Measurements from ENCODE around the gene FRMD4A. TPM values are rescaled to one million over a fixed set of nuclear protein-coding genes. Genes with fewer than 3 reads are reported as not detected.

The FRMD4A gene
- total RNA-seq, 1 donor from 2014 or later = 0.64 TPM

DNA sequence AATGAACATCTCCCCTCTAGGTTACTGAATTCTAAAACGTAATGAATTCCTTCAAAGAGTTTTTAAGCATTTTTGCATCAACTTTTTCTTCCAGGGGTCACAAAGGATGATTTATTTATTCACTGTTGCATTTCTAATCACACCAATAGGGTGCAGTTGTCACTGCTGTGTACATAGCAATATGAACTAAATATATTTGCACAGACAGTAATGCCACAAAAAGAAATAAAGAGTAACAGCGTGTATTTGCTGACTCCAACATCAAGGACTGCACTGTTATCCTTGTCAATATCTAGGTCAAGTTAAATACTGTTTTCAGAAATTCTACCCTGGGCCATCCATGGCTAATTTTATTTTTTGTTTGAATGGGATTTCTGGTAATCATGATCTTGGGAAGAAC is 138.0 kb downstream of the FRMD4A start:
- Mint-ChIP-seq H3K27me3 (peaks cover 32% of the 10 kb centered on the region), H3K4me1 (peaks cover 5% of the 10 kb centered on the region), H3K4me3 (no peak overlapping the region), H3K27ac (no peak overlapping the region), H3K36me3 (ENCODE audit: low read depth) (no peaks in the 10 kb centered on the region), H3K9me3 (no peaks in the 10 kb centered on the region)
- ChIA-PET POLR2A (no interaction called here), CTCF (no interaction called here)
- ATAC-seq (ENCODE audit: low read depth) = no peak
- no peak for DNase-seq
- intact Hi-C loops (cut with micrococcal nuclease) = no loop called here
- TF ChIP-seq, protein P1, sequence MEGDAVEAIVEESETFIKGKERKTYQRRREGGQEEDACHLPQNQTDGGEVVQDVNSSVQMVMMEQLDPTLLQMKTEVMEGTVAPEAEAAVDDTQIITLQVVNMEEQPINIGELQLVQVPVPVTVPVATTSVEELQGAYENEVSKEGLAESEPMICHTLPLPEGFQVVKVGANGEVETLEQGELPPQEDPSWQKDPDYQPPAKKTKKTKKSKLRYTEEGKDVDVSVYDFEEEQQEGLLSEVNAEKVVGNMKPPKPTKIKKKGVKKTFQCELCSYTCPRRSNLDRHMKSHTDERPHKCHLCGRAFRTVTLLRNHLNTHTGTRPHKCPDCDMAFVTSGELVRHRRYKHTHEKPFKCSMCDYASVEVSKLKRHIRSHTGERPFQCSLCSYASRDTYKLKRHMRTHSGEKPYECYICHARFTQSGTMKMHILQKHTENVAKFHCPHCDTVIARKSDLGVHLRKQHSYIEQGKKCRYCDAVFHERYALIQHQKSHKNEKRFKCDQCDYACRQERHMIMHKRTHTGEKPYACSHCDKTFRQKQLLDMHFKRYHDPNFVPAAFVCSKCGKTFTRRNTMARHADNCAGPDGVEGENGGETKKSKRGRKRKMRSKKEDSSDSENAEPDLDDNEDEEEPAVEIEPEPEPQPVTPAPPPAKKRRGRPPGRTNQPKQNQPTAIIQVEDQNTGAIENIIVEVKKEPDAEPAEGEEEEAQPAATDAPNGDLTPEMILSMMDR (IDR thresholded peaks at IDR 0.05) = no peak

DNA sequence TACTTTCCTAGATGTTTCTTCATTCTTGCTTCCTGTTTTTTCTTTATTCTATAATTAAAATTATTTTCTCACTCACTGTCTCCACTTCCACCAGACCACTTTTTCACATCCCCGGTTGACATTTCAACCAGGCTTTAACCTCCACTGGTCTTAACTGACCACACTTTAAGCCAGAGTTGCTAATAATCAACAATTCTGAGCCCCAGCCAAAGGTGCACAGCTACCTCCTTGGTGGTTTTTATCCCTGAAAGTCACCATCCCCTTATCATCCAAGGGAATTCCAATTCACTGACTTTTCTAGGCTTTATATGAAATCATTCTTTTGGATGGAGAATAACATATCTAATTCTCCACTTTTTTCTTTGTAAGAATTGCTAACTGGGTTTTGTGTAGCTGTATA is 138.9 kb downstream of the FRMD4A start:
- H3K27ac Mint-ChIP-seq = no peak overlapping the region
- TF ChIP-seq, protein P1 (IDR thresholded peaks at IDR 0.05) = no peak
- no peak for ATAC-seq (ENCODE audit: low read depth)
- H3K27me3 Mint-ChIP-seq = peaks cover 28% of the 10 kb centered on the region
- ChIA-PET CTCF (interaction anchor here (1.6 kb wide), 1 partner anchor 407 kb away, joined by 3 read pairs; no protein-coding TSS in a partner anchor), POLR2A (no interaction called here)
- no peaks in the 10 kb centered on the region for H3K9me3 Mint-ChIP-seq
- H3K4me3 Mint-ChIP-seq = no peak overlapping the region
- no peak for DNase-seq
- no peaks in the 10 kb centered on the region for H3K36me3 Mint-ChIP-seq (ENCODE audit: low read depth)
- peaks cover 6% of the 10 kb centered on the region for H3K4me1 Mint-ChIP-seq
- intact Hi-C loops (cut with micrococcal nuclease) = no loop called here

DNA sequence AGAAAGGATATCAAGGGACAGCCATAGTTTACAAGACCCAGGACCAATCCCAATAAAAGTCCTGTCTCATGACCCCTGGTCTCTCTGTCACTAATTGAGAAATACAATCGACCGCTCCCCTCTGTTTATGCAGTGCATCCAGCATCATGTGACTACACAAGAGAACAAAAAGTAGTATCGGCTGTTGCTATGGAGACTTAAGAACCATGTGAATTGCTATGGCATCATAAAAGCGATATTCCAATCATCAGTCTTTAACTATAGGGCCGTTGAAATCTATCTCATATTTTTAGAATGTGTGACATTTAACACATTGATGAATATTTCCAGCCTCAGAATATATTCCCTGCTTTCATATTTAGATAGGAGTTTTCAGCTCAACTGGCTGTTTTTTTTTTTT is 139.3 kb downstream of the FRMD4A start:
- Mint-ChIP-seq H3K27me3 (peaks cover 24% of the 10 kb centered on the region), H3K36me3 (ENCODE audit: low read depth) (no peaks in the 10 kb centered on the region), H3K4me1 (peaks cover 11% of the 10 kb centered on the region), H3K9me3 (no peaks in the 10 kb centered on the region), H3K4me3 (no peak overlapping the region), H3K27ac (no peak overlapping the region)
- intact Hi-C loops (cut with micrococcal nuclease) = no loop called here
- no peak for ATAC-seq (ENCODE audit: low read depth)
- ChIA-PET POLR2A (interaction anchor here (0.6 kb wide), 1 partner anchor 934 kb away, joined by 3 read pairs; no protein-coding TSS in a partner anchor), CTCF (interaction anchor here (1.6 kb wide), 1 partner anchor 407 kb away, joined by 3 read pairs; no protein-coding TSS in a partner anchor)
- DNase-seq = no peak
- TF ChIP-seq, protein P1 (IDR thresholded peaks at IDR 0.05) = no peak

DNA sequence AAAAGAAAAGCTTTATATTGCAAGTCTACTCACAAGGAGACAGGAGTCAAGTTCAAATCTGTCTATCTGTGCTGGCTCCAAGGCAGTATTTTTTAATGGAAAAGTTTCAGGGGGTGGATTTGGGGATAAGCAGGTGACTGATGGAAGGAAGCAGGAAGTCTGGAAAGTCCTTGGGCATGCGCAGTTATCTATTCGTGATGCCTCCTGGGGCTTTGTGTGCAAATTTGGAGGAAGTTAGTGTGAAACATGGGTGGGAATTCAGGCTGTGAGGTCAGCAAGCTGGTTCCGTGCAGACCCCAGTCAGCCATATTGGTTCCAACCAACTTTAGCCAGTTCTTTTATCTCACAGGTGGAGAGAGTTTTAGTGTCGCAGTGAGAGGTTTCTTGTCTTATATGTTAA is 140.0 kb downstream of the FRMD4A start:
- no peak overlapping the region for H3K27ac Mint-ChIP-seq
- TF ChIP-seq, protein P1 (IDR thresholded peaks at IDR 0.05) = no peak
- peaks cover 18% of the 10 kb centered on the region for H3K4me1 Mint-ChIP-seq
- POLR2A ChIA-PET = no interaction called here
- no peak overlapping the region for H3K4me3 Mint-ChIP-seq
- CTCF ChIA-PET = interaction anchor here (1.6 kb wide), 1 partner anchor 406 kb away, joined by 3 read pairs; no protein-coding TSS in a partner anchor
- H3K9me3 Mint-ChIP-seq = no peaks in the 10 kb centered on the region
- no peaks in the 10 kb centered on the region for H3K36me3 Mint-ChIP-seq (ENCODE audit: low read depth)
- intact Hi-C loops (cut with micrococcal nuclease) = no loop called here
- H3K27me3 Mint-ChIP-seq = peaks cover 19% of the 10 kb centered on the region
- DNase-seq (no peak), ATAC-seq (ENCODE audit: low read depth) (no peak)

DNA sequence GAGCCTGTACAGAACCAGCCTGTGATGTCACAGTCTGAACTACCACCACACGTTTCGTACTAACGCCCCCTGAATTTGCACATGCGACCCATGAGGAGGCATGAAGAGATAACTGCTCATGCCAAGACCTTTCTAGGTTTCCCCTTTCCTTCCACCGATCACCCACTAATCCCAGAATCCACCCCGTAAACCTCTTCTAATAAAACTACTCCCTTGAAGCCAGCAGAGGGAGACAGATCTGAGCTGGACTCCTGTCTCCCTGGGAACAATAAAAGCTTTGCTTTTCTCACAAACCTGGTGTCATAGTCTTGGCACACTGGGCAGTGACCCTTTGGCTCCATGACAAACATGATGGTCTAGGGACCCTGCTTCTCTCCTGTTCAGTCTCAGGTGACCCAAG is 144.5 kb downstream of the FRMD4A start:
- intact Hi-C loops (cut with micrococcal nuclease) = loop anchor here (5.0 to 10.0 kb wide), 4 partner anchors 191 to 911 kb away; partner anchors contain the start of genes CDNF, HSPA14, MSANTD7 and RPP38

More for the DNA sequence above, 144.5 kb downstream of the FRMD4A start:
- no peak for DNase-seq
- TF ChIP-seq, protein P1 (IDR thresholded peaks at IDR 0.05) = no peak
- ChIA-PET CTCF (interaction anchor here (1.0 to 4.1 kb wide), 4 partner anchors 10 to 527 kb away, joined by 3 to 26 read pairs (median 8); no protein-coding TSS in a partner anchor), POLR2A (interaction anchor here (1.2 to 2.0 kb wide), 7 partner anchors 10 to 773 kb away, joined by 3 to 11 read pairs (median 4); partner anchors contain the start of genes CDNF, DCLRE1C, HSPA14 and MEIG1)
- no peaks in the 10 kb centered on the region for H3K36me3 Mint-ChIP-seq (ENCODE audit: low read depth)
- H3K4me1 Mint-ChIP-seq = peaks cover 37% of the 10 kb centered on the region
- H3K27ac Mint-ChIP-seq = peak overlapping the region; percentile 3
- H3K4me3 Mint-ChIP-seq = no peak overlapping the region
- H3K9me3 Mint-ChIP-seq = no peaks in the 10 kb centered on the region
- H3K27me3 Mint-ChIP-seq = peaks cover 15% of the 10 kb centered on the region
- ATAC-seq (ENCODE audit: low read depth) = no peak

Data from activated B cell treated with CpG ODN at 0.5 μM for 24 hours (primary cell).